ENCODE results near the gene PRR5L. TPM values are rescaled to one million over a fixed set of nuclear protein-coding genes. Genes with fewer than 3 reads are reported as not detected.
A peak's percentile ranks its signal among the peaks of the same experiment; 100 is the strongest.

The PRR5L gene
- total and polyA plus RNA-seq, 9 of the 15 experiments (the other 6 are each of a cell fraction or from before 2014, with no cell fraction given): 0.11 to 0.60 (median 0.36) TPM; not detected in 2

GRCh38 chr11:36509694-36510593 is 213.9 kb downstream of the PRR5L start, which contains the start of gene TRAF6 (continued):
- TF ChIP-seq CHD7 (IDR thresholded peaks at IDR 0.05; ENCODE audit: low read depth, low read length) (no peak), ZBTB17 (CRISPR knock-in tag; IDR thresholded peaks at IDR 0.05) (peak; percentile 67; the same call in 1 of the 2 replicates), NFATC3 (IDR thresholded peaks at IDR 0.05) (no peak), E2F5 (CRISPR knock-in tag; IDR thresholded peaks at IDR 0.05) (0 out of 2 replicates have a peak, but pooled peaks have one; percentile 10), CCNT2 (IDR thresholded peaks at IDR 0.05; ENCODE audit: borderline replicate concordance, extremely low read depth, insufficient read length, low read depth, low read length) (peak; percentile 76), ZNF561 (CRISPR knock-in tag; conservative IDR thresholded peaks at IDR 0.05) (no peak)
- TF ChIP-seq, protein P1, sequence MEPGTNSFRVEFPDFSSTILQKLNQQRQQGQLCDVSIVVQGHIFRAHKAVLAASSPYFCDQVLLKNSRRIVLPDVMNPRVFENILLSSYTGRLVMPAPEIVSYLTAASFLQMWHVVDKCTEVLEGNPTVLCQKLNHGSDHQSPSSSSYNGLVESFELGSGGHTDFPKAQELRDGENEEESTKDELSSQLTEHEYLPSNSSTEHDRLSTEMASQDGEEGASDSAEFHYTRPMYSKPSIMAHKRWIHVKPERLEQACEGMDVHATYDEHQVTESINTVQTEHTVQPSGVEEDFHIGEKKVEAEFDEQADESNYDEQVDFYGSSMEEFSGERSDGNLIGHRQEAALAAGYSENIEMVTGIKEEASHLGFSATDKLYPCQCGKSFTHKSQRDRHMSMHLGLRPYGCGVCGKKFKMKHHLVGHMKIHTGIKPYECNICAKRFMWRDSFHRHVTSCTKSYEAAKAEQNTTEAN (CRISPR knock-in tag; IDR thresholded peaks at IDR 0.05): no peak

Data from K562 (cell line).